K562 (cell line): ENCODE data around the gene PXN. TPM values are rescaled to one million over a fixed set of nuclear protein-coding genes. Genes with fewer than 3 reads are reported as not detected.

Experiments used
- ATAC-seq: fragments of 200-7000 bp; cut with Tn5 transposase; 3 replicates; pipeline ENCODE4 v1.9.1; 2020; ENCODE audit warnings: moderate library complexity
- BruUV-seq: library from RNA; stranded (reverse); fragments of 400-500 nt; replicated peaks from 2 replicates; lab custom pipeline; 2021; lab: Mats Ljungman, UMichigan
- CTCF ChIA-PET: fragments of 300-600 bp; formaldehyde crosslinking; extraction: SDS; loops from one replicate; lab custom pipeline; 2021; ENCODE audit warnings: low intra/inter-chr PET ratio; lab: Yijun Ruan, JAX
- POLR2A ChIA-PET: fragments of 300-600, 350-650 bp; sonication (Branson Sonifier 250); formaldehyde crosslinking; extraction: SDS; loops from one replicate; lab custom pipeline; 2021; ENCODE audit warnings: antibody characterized with exemption, inconsistent platforms; lab: Yijun Ruan, JAX
- DNase-seq, 4 experiments: peaks; one replicate each; pipeline versions ENCODE4 v3.0.0 to v3.0.0-alpha.2; 2011 to 2018; ENCODE audit warnings: low spot score in 3 of 4, mixed read lengths in 3 of 4; ENCODE audit errors: extremely low read depth in 1 of 4
- FAIRE-seq: peaks from 2 replicates; lab custom pipeline; 2011; peaks lifted over from hg19 to GRCh38; lab: Jason Lieb, UNC
- H2AFZ ChIP-seq: 2 replicates; pipeline ENCODE4 v1.6.0; 2011; ENCODE audit warnings: low read depth, low read length, control low read depth, inconsistent platforms
- H3K27ac ChIP-seq: fragments of 200-600 bp; 3 replicates; pipeline ENCODE4 v1.8.0; 2011; ENCODE audit warnings: low read depth, mild to moderate bottlenecking, control low read depth, inconsistent platforms, low read length, moderate library complexity, mixed read lengths; ENCODE audit errors: extremely low read depth
- H3K27me3 ChIP-seq, 2 experiments: fragments of 300-600 bp in 1 of 2; 2 replicates in 1 of 2; 3 replicates in 1 of 2; pipeline versions ENCODE4 v1.6.0 to v1.8.0; 2011; ENCODE audit warnings: inconsistent platforms in 2 of 2, low read length in 2 of 2, mild to moderate bottlenecking in 1 of 2, mixed read lengths in 1 of 2, moderate library complexity in 1 of 2; ENCODE audit not compliant: control insufficient read depth in 2 of 2, insufficient read depth in 2 of 2
- H3K36me3 ChIP-seq: fragments of 300-600 bp; 3 replicates; pipeline ENCODE4 v1.8.0; 2011; ENCODE audit warnings: mild to moderate bottlenecking, low read length, inconsistent platforms; ENCODE audit not compliant: control insufficient read depth, insufficient read depth
- H3K4me1 ChIP-seq, 2 experiments: fragments of 200-600 bp in 1 of 2; replicated peaks in 1 of 2; 2 replicates in 1 of 2; 3 replicates in 1 of 2; pipeline versions ENCODE4 v1.5.1 to v1.8.0; 2011; ENCODE audit warnings: inconsistent platforms in 2 of 2, low read length in 2 of 2, mild to moderate bottlenecking in 1 of 2, mixed read lengths in 1 of 2, moderate library complexity in 1 of 2; ENCODE audit not compliant: control insufficient read depth in 2 of 2, insufficient read depth in 2 of 2
- H3K4me2 ChIP-seq: 2 replicates; pipeline ENCODE4 v1.6.1; 2011; ENCODE audit warnings: low read length, control low read depth, inconsistent platforms, mixed read lengths; ENCODE audit not compliant: insufficient read depth
- H3K4me3 ChIP-seq: fragments of 200-600 bp; sonication (generic), shearing (Covaris generic); 2 replicates; pipeline ENCODE4 v1.5.1; 2016; ENCODE audit warnings: control low read depth, inconsistent platforms
- H3K79me2 ChIP-seq: fragments of 200-600 bp; 3 replicates; pipeline ENCODE4 v1.8.0; 2011; ENCODE audit warnings: low read length, inconsistent platforms; ENCODE audit not compliant: control insufficient read depth, insufficient read depth
- H3K9ac ChIP-seq, 2 experiments: 2 replicates each; pipeline versions ENCODE4 v1.6.0 to v1.6.1; 2011; ENCODE audit warnings: low read depth in 2 of 2, low read length in 2 of 2, control low read depth in 1 of 2, inconsistent platforms in 1 of 2, mild to moderate bottlenecking in 1 of 2, mixed read lengths in 1 of 2; ENCODE audit not compliant: insufficient read depth in 1 of 2
- H3K9me1 ChIP-seq: one replicate; pipeline ENCODE4 v1.6.0; 2011; ENCODE audit warnings: inconsistent platforms, mild to moderate bottlenecking, low read length, moderate library complexity; ENCODE audit not compliant: control insufficient read depth, insufficient read depth
- H3K9me3 ChIP-seq: replicated peaks from 2 replicates; pipeline ENCODE4 v1.5.1; 2011; ENCODE audit warnings: low read depth, low read length, inconsistent platforms; ENCODE audit not compliant: control insufficient read depth, insufficient read depth
- H4K20me1 ChIP-seq: replicated peaks from 2 replicates; pipeline ENCODE4 v1.6.1; 2011; ENCODE audit warnings: low read length, inconsistent platforms, mixed read lengths; ENCODE audit not compliant: control insufficient read depth, insufficient read depth
- CTCFL ChIP-seq: IDR thresholded peaks from 2 replicates; pipeline ENCODE4 v1.6.1; 2011; ENCODE audit warnings: borderline replicate concordance, low read depth, mild to moderate bottlenecking, moderate library complexity, low read length; ENCODE audit not compliant: insufficient read depth, poor library complexity, severe bottlenecking
- FOXM1 ChIP-seq, 2 experiments: fragments of 450-650 bp in 1 of 2; sonication (generic) in 1 of 2; formaldehyde crosslinking in 1 of 2; IDR thresholded peaks; 2 replicates each; pipeline versions ENCODE4 v1.6.1 to v1.9.0; 2017 to 2022; ENCODE audit warnings: low read depth in 2 of 2, mild to moderate bottlenecking in 2 of 2, missing genetic modification reagents in 1 of 2, moderate library complexity in 1 of 2
- MCM7 ChIP-seq, 2 experiments: fragments of 450-650 bp; IDR thresholded peaks; 2 replicates each; pipeline ENCODE4 v1.6.1; 2016 to 2018
- PHF21A ChIP-seq: fragments of 450-650 bp; IDR thresholded peaks from 2 replicates; pipeline ENCODE4 v1.6.1; 2017; ENCODE audit warnings: low read depth, borderline replicate concordance
- ZC3H11A ChIP-seq: IDR thresholded peaks from 2 replicates; pipeline ENCODE4 v1.6.1; 2012; ENCODE audit warnings: low read depth, low read length, improper control_type of control experiment
- ZNF280B ChIP-seq: fragments of 250-450 bp; sonication (Bioruptor Pico); IDR thresholded peaks from 2 replicates; pipeline ENCODE4 v1.5.1; 2021; ENCODE audit warnings: mild to moderate bottlenecking
- ZNF75A ChIP-seq: fragments of 450-650 bp; formaldehyde crosslinking; IDR thresholded peaks from 2 replicates; pipeline ENCODE4 v1.4.0; 2020; ENCODE audit warnings: mild to moderate bottlenecking
- WGBS: fragments of 100-300 bp; shearing (Covaris generic); methylation state at CpG from one replicate; pipeline ENCODE4 v1.1.6; 2016; ENCODE audit warnings: low coverage, mixed read lengths; ENCODE audit not compliant: insufficient coverage; ENCODE audit errors: missing lambda C conversion rate; 5-methylcytosine and 5-hydroxymethylcytosine counted together
- in situ Hi-C: fragments of 300-500 bp; cut with MboI; formaldehyde crosslinking; loops from 4 replicates; pipeline ENCODE4 v1.15.0; 2018; ENCODE audit warnings: inconsistent platforms, mixed read lengths
- intact Hi-C: fragments of 100-400 bp; cut with micrococcal nuclease; formaldehyde crosslinking; loops from 2 replicates; pipeline ENCODE4 v1.14.2; 2022
- polyA plus RNA-seq, 8 experiments: library from polyadenylated mRNA; depleted of rRNA in 4 of 8; stranded (reverse) in 5 of 8; unstranded in 3 of 8; fragments of >200 nt; fragmentation: Nextera tagmentation in 2 of 8; fragmentation: Illumina TruSeq in 1 of 8; extraction: Ambion mirVana in 2 of 8; extraction: Trizol in 1 of 8; gene quantifications; 2 replicates each; pipeline versions ENCODE4 v1.2.1 to v1.2.3, GENCODE V29; 2011 to 2014; ENCODE audit warnings: inconsistent platforms in 1 of 8, missing spikeins in 1 of 8
- total RNA-seq, 7 experiments: library from RNA; depleted of rRNA in 6 of 7; stranded (reverse); fragments of >200 nt in 6 of 7; fragmentation: Illumina TruSeq in 2 of 7; extraction: Trizol in 2 of 7; gene quantifications; 2 replicates each; pipeline versions ENCODE4 v1.2.1 to v1.2.3, GENCODE V29; 2011 to 2021; ENCODE audit warnings: low replicate concordance in 1 of 7
- TF ChIP-seq, protein P1 (sequence below): fragments of 250-450 bp; sonication (Bioruptor Pico); IDR thresholded peaks from 2 replicates; pipeline ENCODE4 v1.8.0; 2022; ENCODE audit warnings: moderate library complexity, mild to moderate bottlenecking, inconsistent platforms

PXN gene
- total and polyA plus RNA-seq, 9 of the 15 experiments (the other 6 are each of a cell fraction or from before 2014, with no cell fraction given), result 4.0 to 74.1 (median 18.6) TPM

DNA sequence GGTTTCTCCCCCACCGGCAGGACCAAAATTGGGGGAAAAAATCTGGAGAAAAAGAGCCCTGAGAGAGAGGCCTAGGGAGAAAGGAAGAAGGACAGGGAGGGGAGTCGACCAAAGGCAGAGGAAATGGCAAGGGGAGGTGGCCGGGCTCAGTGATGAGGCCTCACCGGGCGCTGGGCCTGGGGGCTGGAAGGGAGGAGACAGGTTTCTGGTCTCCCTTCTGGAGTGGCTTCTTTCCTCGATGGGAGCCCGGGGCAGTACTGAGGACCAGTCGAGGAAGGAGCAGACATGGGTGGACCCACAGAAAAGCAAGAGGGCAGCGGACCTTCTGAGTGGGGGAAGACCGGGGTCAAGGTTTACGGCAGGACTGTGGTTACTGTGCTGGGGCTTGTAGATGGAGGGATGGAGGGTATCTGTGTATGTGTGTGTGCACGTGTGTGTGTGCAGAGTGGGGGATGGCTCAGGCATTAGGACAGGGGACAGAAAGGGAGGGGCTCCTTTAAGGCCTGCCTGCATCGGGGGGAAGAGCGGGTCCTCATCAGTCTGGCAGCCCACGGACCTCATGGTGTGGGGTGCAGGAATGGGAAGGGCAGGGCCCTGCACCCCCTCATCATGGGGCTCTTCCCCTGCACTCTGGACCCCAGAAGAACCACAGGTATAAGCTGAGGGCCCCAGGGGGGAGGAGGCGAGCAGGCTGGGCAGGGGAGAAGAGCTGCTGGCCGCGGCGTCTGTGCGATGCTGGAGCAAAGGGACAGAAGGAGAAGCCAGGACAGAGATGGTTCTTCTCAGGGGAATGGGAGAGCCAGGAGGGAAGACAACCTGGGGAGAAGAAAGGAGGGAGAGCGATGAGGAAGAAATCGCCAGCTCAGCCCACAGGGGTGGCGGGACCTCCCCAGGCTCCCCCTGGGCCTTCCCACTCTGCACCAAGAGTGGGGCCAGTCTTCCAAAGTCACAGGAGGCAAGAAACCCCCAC lies 49.5 kb downstream of the PXN start:
- no peak for FAIRE-seq
- intact Hi-C loops (no loop called here), in situ Hi-C loops (no loop called here)
- Histone ChIP-seq H3K27me3 (no peaks in the 10 kb centered on the region), H3K79me2 (no peaks in the 10 kb centered on the region), H3K4me1 (peaks cover 0 to 40% of the 10 kb centered on the region in 2 experiments; a peak in 2 of 5 replicates), H4K20me1 (no peaks in the 10 kb centered on the region), H3K27ac (no peak overlapping the region), H3K9me3 (no peaks in the 10 kb centered on the region), H3K9ac (peak overlapping the region in 1 of 2 experiments; percentile 4; a peak in 2 of 4 replicates), H3K4me3 (no peak overlapping the region), H2AFZ (no peak overlapping the region), H3K9me1 (no peaks in the 10 kb centered on the region), H3K4me2 (no peak overlapping the region), H3K36me3 (peaks cover 65% of the 10 kb centered on the region; the same call in 2 of the 3 replicates)
- DNase-seq, result no peak
- BruUV-seq, result no TSS peak
- peak; percentile 11; the same call in 1 of the 3 replicates for ATAC-seq
- CTCF ChIA-PET, result no interaction called here
- no peak for TF ChIP-seq FOXM1 (IDR thresholded peaks at IDR 0.05; ENCODE audit: low read depth)
- no peak for TF ChIP-seq FOXM1 (CRISPR knock-in tag; IDR thresholded peaks at IDR 0.05; ENCODE audit: low read depth)
- TF ChIP-seq ZC3H11A, result no peak
- TF ChIP-seq, protein P1, sequence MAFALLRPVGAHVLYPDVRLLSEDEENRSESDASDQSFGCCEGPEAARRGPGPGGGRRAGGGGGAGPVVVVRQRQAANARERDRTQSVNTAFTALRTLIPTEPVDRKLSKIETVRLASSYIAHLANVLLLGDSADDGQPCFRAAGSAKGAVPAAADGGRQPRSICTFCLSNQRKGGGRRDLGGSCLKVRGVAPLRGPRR (CRISPR knock-in tag), result no peak
- no peak for TF ChIP-seq ZNF75A (CRISPR knock-in tag)
- no peak for TF ChIP-seq ZNF280B
- TF ChIP-seq PHF21A, result no peak
- TF ChIP-seq CTCFL, result no peak
- no peak for TF ChIP-seq MCM7 (IDR thresholded peaks at IDR 0.05)
- POLR2A ChIA-PET, result interaction anchor here (0.7 to 17.7 kb wide), 5 partner anchors 9 to 75 kb away, joined by 3 to 420 read pairs (median 6); partner anchors contain the start of genes GCN1, RNU4-1, RNU4-2 and RPLP0
- 75% methylated on average over 13 of the region's 23 CpGs for WGBS
